Thoracic aorta (tissue), 2 donors: ENCODE data around the gene PPIA. TPM values are rescaled to one million over a fixed set of nuclear protein-coding genes. Genes with fewer than 3 reads are reported as not detected.
"Not testable (repeated sequence)": the region's sequence is repeated elsewhere in the genome, so short reads cannot be mapped to it uniquely, and the experiment has no call there.

Experiments used
- ATAC-seq: fragments of 150-250 bp; one replicate; pipeline ENCODE4 v1.8.0; 2017; ENCODE audit warnings: low read depth; ENCODE audit not compliant: insufficient number of reproducible peaks, low FRiP score
- DNase-seq: peaks from one replicate; pipeline ENCODE4 v3.0.0-alpha.2; 2020; ENCODE audit warnings: low spot score
- H3K27ac ChIP-seq, 2 donors: fragments of 200-600 bp; sonication (generic); 1 replicate in 1 of 2; 2 replicates in 1 of 2; pipeline ENCODE4 v1.5.1; 2016; ENCODE audit warnings: mild to moderate bottlenecking in 2 of 2, moderate library complexity in 2 of 2
- H3K27me3 ChIP-seq: fragments of 200-600 bp; sonication (generic); replicated peaks from 2 replicates; pipeline ENCODE4 v1.6.0; 2016; ENCODE audit warnings: mild to moderate bottlenecking; ENCODE audit not compliant: insufficient read depth
- H3K36me3 ChIP-seq: fragments of 200-600 bp; sonication (generic); one replicate; pipeline ENCODE4 v1.5.1; 2016
- H3K4me1 ChIP-seq, 2 donors: fragments of 200-600 bp; sonication (generic); 1 replicate in 1 of 2; 2 replicates in 1 of 2; pipeline versions ENCODE4 v1.5.1 to v1.6.0; 2016; ENCODE audit warnings: low read depth in 2 of 2, mild to moderate bottlenecking in 1 of 2; ENCODE audit not compliant: control insufficient read depth in 1 of 2
- H3K4me3 ChIP-seq: fragments of 200-600 bp; sonication (generic); 2 replicates; pipeline ENCODE4 v1.5.1; 2016; ENCODE audit warnings: mild to moderate bottlenecking
- H3K9me3 ChIP-seq: fragments of 200-600 bp; sonication (generic); 2 replicates; pipeline ENCODE4 v1.5.1; 2016
- total RNA-seq, 2 donors: library from RNA; depleted of rRNA; stranded (reverse); fragments of >200 nt; gene quantifications; one replicate each; pipeline versions ENCODE4 v1.1.0 to v1.2.3, GENCODE V29; 2016
- TF ChIP-seq, protein P1 (sequence below): fragments of 200-600 bp; sonication (generic); IDR thresholded peaks from one replicate; pipeline ENCODE4 v1.5.1; 2019; ENCODE audit warnings: antibody characterized with exemption

PPIA gene
- total RNA-seq, 2 donors from 2014 or later, result 1,002 to 1,065 TPM

DNA sequence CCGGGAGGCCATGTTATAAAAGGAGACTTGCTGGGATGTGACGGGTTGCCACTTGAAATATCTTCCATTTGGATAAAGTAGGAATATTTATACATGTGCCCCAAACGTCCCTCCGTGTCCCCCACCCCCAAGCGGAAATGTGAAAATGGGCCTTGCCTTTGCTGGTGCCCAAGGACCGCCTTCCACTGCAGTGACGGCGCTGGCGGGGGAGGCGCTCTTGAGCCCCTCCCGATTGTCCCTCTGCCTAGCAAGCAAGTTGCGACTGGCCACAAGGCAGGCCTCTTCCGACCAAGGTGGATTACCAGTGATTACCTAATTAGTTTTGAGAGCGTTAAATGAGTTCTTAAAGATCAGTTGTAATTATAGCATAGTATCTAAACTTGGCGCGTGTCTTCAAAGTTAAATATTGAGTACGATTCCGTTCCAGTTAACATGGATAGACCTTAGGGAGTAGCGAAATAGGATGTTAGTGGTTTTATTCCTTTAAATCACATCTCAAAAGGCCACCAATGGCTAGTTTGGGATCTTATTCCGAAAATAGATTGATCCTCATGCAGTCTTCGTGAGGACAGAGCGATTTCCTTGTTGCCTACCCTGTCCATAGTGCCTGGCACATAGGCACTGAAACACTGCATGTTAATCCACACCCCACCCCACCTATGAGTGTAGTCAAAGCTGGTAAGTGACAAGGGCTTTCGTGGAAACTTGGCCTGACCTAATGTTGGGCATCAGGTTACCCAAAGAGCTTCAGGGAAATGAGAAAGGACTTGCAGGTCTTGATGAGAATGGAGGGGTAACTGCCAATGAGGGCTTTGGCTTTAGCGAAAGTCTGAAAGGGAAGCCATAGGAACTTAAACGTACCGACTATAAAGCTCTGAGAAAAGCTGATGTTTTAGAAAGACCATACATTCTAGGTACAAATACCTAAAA is 1.1 kb downstream of the PPIA start:
- H3K4me3 ChIP-seq, result peak overlapping the region; percentile 99
- H3K27me3 ChIP-seq, result no peaks in the 10 kb centered on the region
- peak; percentile 75 for ATAC-seq
- TF ChIP-seq, protein P1, sequence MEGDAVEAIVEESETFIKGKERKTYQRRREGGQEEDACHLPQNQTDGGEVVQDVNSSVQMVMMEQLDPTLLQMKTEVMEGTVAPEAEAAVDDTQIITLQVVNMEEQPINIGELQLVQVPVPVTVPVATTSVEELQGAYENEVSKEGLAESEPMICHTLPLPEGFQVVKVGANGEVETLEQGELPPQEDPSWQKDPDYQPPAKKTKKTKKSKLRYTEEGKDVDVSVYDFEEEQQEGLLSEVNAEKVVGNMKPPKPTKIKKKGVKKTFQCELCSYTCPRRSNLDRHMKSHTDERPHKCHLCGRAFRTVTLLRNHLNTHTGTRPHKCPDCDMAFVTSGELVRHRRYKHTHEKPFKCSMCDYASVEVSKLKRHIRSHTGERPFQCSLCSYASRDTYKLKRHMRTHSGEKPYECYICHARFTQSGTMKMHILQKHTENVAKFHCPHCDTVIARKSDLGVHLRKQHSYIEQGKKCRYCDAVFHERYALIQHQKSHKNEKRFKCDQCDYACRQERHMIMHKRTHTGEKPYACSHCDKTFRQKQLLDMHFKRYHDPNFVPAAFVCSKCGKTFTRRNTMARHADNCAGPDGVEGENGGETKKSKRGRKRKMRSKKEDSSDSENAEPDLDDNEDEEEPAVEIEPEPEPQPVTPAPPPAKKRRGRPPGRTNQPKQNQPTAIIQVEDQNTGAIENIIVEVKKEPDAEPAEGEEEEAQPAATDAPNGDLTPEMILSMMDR, result peak; percentile 50
- H3K9me3 ChIP-seq, result no peaks in the 10 kb centered on the region
- peak overlapping the region; percentile 99 to 100 for H3K27ac ChIP-seq
- H3K4me1 ChIP-seq, result peaks cover 16 to 25% of the 10 kb centered on the region in 2 donors
- H3K36me3 ChIP-seq, result peaks cover 26% of the 10 kb centered on the region
- DNase-seq, result peak; percentile 68

DNA sequence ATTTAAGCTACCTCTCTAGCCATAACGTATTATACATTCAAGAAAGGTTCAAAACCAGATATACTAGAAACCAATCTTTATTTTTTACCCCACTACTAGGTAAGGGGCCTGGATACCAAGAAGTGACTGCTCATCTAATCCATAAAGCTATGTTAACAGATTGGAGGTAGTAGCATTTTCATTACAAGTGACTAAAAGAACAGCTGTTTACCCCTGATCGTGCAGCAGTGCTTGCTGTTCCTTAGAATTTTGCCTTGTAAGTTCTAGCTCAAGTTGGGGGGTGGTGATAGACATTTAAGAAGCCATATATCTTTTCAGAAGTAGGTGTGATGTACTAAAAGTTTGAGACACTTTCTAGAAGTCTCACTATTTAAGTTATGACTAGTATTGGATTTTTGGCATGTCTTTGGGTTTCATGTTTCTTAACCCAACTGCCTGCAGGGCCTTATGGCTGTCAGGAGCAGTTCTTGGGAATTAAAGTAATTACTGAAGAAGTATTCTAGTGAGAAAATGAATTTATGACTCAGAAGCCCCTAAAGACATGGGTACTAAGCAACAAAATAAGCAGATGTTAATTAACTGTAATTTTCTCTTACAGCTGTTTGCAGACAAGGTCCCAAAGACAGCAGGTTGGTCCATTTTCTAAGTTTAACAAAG is 2.3 kb downstream of the PPIA start:
- H3K4me1 ChIP-seq, result peaks cover 16 to 25% of the 10 kb centered on the region in 2 donors
- H3K27me3 ChIP-seq, result no peaks in the 10 kb centered on the region
- no peaks in the 10 kb centered on the region for H3K9me3 ChIP-seq
- peak overlapping the region; percentile 4 to 99 for H3K27ac ChIP-seq
- no peak for DNase-seq
- no peak for ATAC-seq
- TF ChIP-seq, protein P1, result no peak
- H3K4me3 ChIP-seq, result peak overlapping the region; percentile 99
- peaks cover 37% of the 10 kb centered on the region for H3K36me3 ChIP-seq

DNA sequence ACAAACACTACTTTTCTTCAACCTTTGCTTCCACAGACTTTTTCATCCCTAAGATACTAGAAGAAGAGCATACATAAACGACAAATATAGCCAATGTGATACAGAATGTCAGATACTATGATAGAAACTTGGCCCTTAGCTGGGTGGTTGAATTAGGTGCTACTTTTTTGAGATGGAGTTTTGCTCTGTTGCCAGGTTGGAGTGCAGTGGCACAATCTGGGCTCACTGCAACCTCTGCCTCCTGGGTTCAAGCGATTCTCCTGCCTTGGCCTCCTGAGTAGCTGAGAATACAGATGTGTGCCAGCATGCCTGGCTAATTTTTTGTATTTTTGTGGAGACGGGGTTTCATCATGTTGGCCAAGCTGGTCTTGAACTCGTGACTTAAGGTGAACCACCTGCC is 3.5 kb downstream of the PPIA start:
- DNase-seq, result no peak
- Histone ChIP-seq H3K36me3 (peaks cover 43% of the 10 kb centered on the region), H3K27ac (no peak overlapping the region)

DNA sequence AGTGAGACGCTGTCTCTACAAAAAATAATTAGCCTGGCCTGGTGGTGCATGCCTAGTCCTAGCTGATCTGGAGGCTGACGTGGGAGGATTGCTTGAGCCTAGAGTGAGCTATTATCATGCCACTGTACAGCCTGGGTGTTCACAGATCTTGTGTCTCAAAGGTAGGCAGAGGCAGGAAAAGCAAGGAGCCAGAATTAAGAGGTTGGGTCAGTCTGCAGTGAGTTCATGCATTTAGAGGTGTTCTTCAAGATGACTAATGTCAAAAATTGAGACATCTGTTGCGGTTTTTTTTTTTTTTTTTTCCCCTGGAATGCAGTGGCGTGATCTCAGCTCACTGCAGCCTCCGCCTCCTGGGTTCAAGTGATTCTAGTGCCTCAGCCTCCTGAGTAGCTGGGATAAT is 5.4 kb downstream of the PPIA start:
- ATAC-seq (no peak), DNase-seq (no peak)
- TF ChIP-seq, protein P1, result no peak
- Histone ChIP-seq H3K27me3 (no peaks in the 10 kb centered on the region), H3K9me3 (no peaks in the 10 kb centered on the region), H3K4me3 (no peak overlapping the region), H3K36me3 (peaks cover 43% of the 10 kb centered on the region), H3K4me1 (peaks cover 10 to 25% of the 10 kb centered on the region in 2 donors), H3K27ac (no peak overlapping the region)

More for the DNA sequence above, 3.5 kb downstream of the PPIA start:
- Histone ChIP-seq H3K4me1 (peaks cover 16 to 25% of the 10 kb centered on the region in 2 donors), H3K9me3 (no peaks in the 10 kb centered on the region), H3K4me3 (no peak overlapping the region), H3K27me3 (no peaks in the 10 kb centered on the region)
- TF ChIP-seq, protein P1, result no peak
- no peak for ATAC-seq

DNA sequence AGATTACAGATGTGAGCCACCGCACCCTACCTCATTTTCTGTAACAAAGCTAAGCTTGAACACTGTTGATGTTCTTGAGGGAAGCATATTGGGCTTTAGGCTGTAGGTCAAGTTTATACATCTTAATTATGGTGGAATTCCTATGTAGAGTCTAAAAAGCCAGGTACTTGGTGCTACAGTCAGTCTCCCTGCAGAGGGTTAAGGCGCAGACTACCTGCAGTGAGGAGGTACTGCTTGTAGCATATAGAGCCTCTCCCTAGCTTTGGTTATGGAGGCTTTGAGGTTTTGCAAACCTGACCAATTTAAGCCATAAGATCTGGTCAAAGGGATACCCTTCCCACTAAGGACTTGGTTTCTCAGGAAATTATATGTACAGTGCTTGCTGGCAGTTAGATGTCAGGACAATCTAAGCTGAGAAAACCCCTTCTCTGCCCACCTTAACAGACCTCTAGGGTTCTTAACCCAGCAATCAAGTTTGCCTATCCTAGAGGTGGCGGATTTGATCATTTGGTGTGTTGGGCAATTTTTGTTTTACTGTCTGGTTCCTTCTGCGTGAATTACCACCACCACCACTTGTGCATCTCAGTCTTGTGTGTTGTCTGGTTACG is 6.0 kb downstream of the PPIA start:
- Histone ChIP-seq H3K4me1 (peaks cover 10 to 25% of the 10 kb centered on the region in 2 donors), H3K4me3 (no peak overlapping the region), H3K9me3 (no peaks in the 10 kb centered on the region), H3K27ac (no peak overlapping the region), H3K36me3 (peaks cover 43% of the 10 kb centered on the region), H3K27me3 (no peaks in the 10 kb centered on the region)
- ATAC-seq, result no peak
- no peak for DNase-seq
- TF ChIP-seq, protein P1, result no peak

DNA sequence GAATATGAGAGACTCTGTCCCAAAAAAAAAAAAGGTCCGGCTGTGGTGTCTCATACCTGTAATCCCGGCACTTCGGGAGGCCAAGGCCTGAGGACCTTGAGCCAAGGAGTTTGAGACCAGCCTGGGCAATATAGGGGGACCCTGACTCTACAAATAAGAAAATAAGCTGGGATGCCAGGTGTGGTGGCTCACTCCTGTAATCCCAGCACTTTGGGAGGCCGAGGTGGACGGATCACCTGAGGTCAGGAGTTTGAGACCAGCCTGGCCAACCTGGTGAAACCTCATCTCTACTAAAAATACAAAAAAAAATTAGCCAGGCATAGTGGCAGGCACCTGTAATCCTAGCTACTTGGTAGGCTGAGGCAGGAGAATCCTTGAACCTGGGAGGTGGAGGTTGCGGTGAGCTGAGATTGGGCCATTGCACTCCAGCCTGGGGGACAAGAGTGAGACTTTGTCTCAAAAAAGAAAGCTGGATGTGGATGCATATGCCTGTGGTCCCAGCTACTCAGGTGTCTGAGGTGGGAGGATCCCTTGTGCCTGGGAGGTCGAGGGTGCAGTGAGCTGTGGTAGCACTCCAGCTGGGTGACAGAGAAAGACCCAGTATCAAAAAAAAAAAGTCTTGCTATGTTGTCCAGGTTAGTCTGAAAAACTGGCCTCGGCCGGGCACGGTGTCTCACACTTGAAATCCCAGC is 7.5 kb downstream of the PPIA start:
- ATAC-seq, H3K27me3 ChIP-seq, H3K9me3 ChIP-seq, H3K4me3 ChIP-seq, H3K27ac ChIP-seq, DNase-seq: not testable (repeated sequence)
- peaks cover 43% of the 10 kb centered on the region for H3K36me3 ChIP-seq
- H3K4me1 ChIP-seq, result peaks cover 1 to 12% of the 10 kb centered on the region in 2 donors
